ENCODE measurements around the gene DCTN2.
"Not testable (repeated sequence)": the region's sequence is repeated elsewhere in the genome, so short reads cannot be mapped to it uniquely, and the experiment has no call there.

Gene DCTN2

GRCh38 chr12:57500213-57500612, 46.8 kb downstream of the DCTN2 start:
- H3K9me3 ChIP-seq (ENCODE audit: insufficient read depth, low read length) = peaks cover 5% of the 10 kb centered on the region; the same call in 1 of the 2 replicates
- H3K4me1 ChIP-seq (ENCODE audit: insufficient read depth, insufficient read length) = no peaks in the 10 kb centered on the region
- no peak for TF ChIP-seq SUZ12 (IDR thresholded peaks at IDR 0.05; ENCODE audit: extremely low read depth, insufficient read depth, insufficient read length)
- no peak for TF ChIP-seq YY1 (IDR thresholded peaks at IDR 0.05; ENCODE audit: insufficient read depth, insufficient read length)
- no peak for TF ChIP-seq ZNF274 (IDR thresholded peaks at IDR 0.05; ENCODE audit: low read depth, low read length)
- H3K4me3 ChIP-seq (ENCODE audit: insufficient read length, low read depth) = no peak overlapping the region
- no peak overlapping the region for H3K9ac ChIP-seq (ENCODE audit: insufficient read length, low read depth)
- no peak for DNase-seq (ENCODE audit: low read depth, low spot score)
- peaks cover 88% of the 10 kb centered on the region for H3K36me3 ChIP-seq (ENCODE audit: insufficient read depth, insufficient read length, low read length)
- no peaks in the 10 kb centered on the region for H3K27me3 ChIP-seq (ENCODE audit: insufficient read depth, insufficient read length)

- Histone ChIP-seq H3K4me1 (ENCODE audit: insufficient read depth, insufficient read length) (no peaks in the 10 kb centered on the region), H3K9ac (ENCODE audit: insufficient read length, low read depth) (no peak overlapping the region), H3K36me3 (ENCODE audit: insufficient read depth, insufficient read length, low read length) (peaks cover 77% of the 10 kb centered on the region), H3K27me3 (ENCODE audit: insufficient read depth, insufficient read length) (no peaks in the 10 kb centered on the region), H3K9me3 (ENCODE audit: insufficient read depth, low read length) (no peaks in the 10 kb centered on the region; the same call in 1 of the 2 replicates), H3K4me3 (ENCODE audit: insufficient read length, low read depth) (no peak overlapping the region)
- no peak for DNase-seq (ENCODE audit: low read depth, low spot score)
- TF ChIP-seq SUZ12 (IDR thresholded peaks at IDR 0.05; ENCODE audit: extremely low read depth, insufficient read depth, insufficient read length) = no peak
- TF ChIP-seq ZNF274 (IDR thresholded peaks at IDR 0.05; ENCODE audit: low read depth, low read length) = no peak
- TF ChIP-seq YY1 (IDR thresholded peaks at IDR 0.05; ENCODE audit: insufficient read depth, insufficient read length) = no peak
Measured at GRCh38 chr12:57498571-57498970, 48.4 kb downstream of the DCTN2 start.

GRCh38 chr12:57498132-57498502, 48.9 kb downstream of the DCTN2 start:
- Histone ChIP-seq H3K4me1 (ENCODE audit: insufficient read depth, insufficient read length) (no peaks in the 10 kb centered on the region), H3K9ac (ENCODE audit: insufficient read length, low read depth) (no peak overlapping the region), H3K4me3 (ENCODE audit: insufficient read length, low read depth) (no peak overlapping the region), H3K36me3 (ENCODE audit: insufficient read depth, insufficient read length, low read length) (peaks cover 72% of the 10 kb centered on the region), H3K9me3 (ENCODE audit: insufficient read depth, low read length) (no peaks in the 10 kb centered on the region; the same call in 1 of the 2 replicates), H3K27me3 (ENCODE audit: insufficient read depth, insufficient read length) (no peaks in the 10 kb centered on the region)
- DNase-seq (ENCODE audit: low read depth, low spot score) = no peak
- TF ChIP-seq SUZ12 (IDR thresholded peaks at IDR 0.05; ENCODE audit: extremely low read depth, insufficient read depth, insufficient read length) = no peak
- TF ChIP-seq YY1 (IDR thresholded peaks at IDR 0.05; ENCODE audit: insufficient read depth, insufficient read length) = no peak
- TF ChIP-seq ZNF274 (IDR thresholded peaks at IDR 0.05; ENCODE audit: low read depth, low read length) = no peak

GRCh38 chr12:57497223-57498131, 49.5 kb downstream of the DCTN2 start:
- Histone ChIP-seq H3K36me3 (ENCODE audit: insufficient read depth, insufficient read length, low read length) (peaks cover 74% of the 10 kb centered on the region), H3K9ac (ENCODE audit: insufficient read length, low read depth) (no peak overlapping the region), H3K4me3 (ENCODE audit: insufficient read length, low read depth) (no peak overlapping the region), H3K27me3 (ENCODE audit: insufficient read depth, insufficient read length) (no peaks in the 10 kb centered on the region), H3K9me3 (ENCODE audit: insufficient read depth, low read length) (no peaks in the 10 kb centered on the region; the same call in 1 of the 2 replicates), H3K4me1 (ENCODE audit: insufficient read depth, insufficient read length) (no peaks in the 10 kb centered on the region)
- TF ChIP-seq SUZ12 (IDR thresholded peaks at IDR 0.05; ENCODE audit: extremely low read depth, insufficient read depth, insufficient read length) = no peak
- TF ChIP-seq ZNF274 (IDR thresholded peaks at IDR 0.05; ENCODE audit: low read depth, low read length) = no peak
- no peak for TF ChIP-seq YY1 (IDR thresholded peaks at IDR 0.05; ENCODE audit: insufficient read depth, insufficient read length)
- no peak for DNase-seq (ENCODE audit: low read depth, low spot score)

GRCh38 chr12:57496822-57497221, 50.2 kb downstream of the DCTN2 start:
- H3K36me3 ChIP-seq (ENCODE audit: insufficient read depth, insufficient read length, low read length) = peaks cover 73% of the 10 kb centered on the region

GRCh38 chr12:57495051-57495701, 51.8 kb downstream of the DCTN2 start:
- H3K9me3 ChIP-seq (ENCODE audit: insufficient read depth, low read length); H3K4me1 ChIP-seq (ENCODE audit: insufficient read depth, insufficient read length); H3K4me3 ChIP-seq (ENCODE audit: insufficient read length, low read depth); H3K27me3 ChIP-seq (ENCODE audit: insufficient read depth, insufficient read length); DNase-seq (ENCODE audit: low read depth, low spot score); H3K9ac ChIP-seq (ENCODE audit: insufficient read length, low read depth): not testable (repeated sequence)
- H3K36me3 ChIP-seq (ENCODE audit: insufficient read depth, insufficient read length, low read length) = peaks cover 73% of the 10 kb centered on the region

More at GRCh38 chr12:57496822-57497221, 50.2 kb downstream of the DCTN2 start:
- TF ChIP-seq ZNF274 (IDR thresholded peaks at IDR 0.05; ENCODE audit: low read depth, low read length) = no peak
- no peak for TF ChIP-seq SUZ12 (IDR thresholded peaks at IDR 0.05; ENCODE audit: extremely low read depth, insufficient read depth, insufficient read length)
- TF ChIP-seq YY1 (IDR thresholded peaks at IDR 0.05; ENCODE audit: insufficient read depth, insufficient read length) = no peak
- no peaks in the 10 kb centered on the region for H3K27me3 ChIP-seq (ENCODE audit: insufficient read depth, insufficient read length)
- H3K4me1 ChIP-seq (ENCODE audit: insufficient read depth, insufficient read length) = no peaks in the 10 kb centered on the region
- no peak overlapping the region for H3K9ac ChIP-seq (ENCODE audit: insufficient read length, low read depth)
- DNase-seq (ENCODE audit: low read depth, low spot score) = no peak
- H3K4me3 ChIP-seq (ENCODE audit: insufficient read length, low read depth) = no peak overlapping the region
- no peaks in the 10 kb centered on the region; the same call in 1 of the 2 replicates for H3K9me3 ChIP-seq (ENCODE audit: insufficient read depth, low read length)
